22Rv1 (cell line): Measurements from ENCODE around the gene JARID2.

Experiments
- CTCF ChIP-seq: fragments of 450-650 bp; IDR thresholded peaks from 2 replicates; pipeline ENCODE4 v1.5.1; 2017; ENCODE audit warnings: mild to moderate bottlenecking
- ZFX ChIP-seq: fragments of 450-650 bp; IDR thresholded peaks from 2 replicates; pipeline ENCODE4 v1.6.1; 2017; ENCODE audit warnings: antibody characterized with exemption, borderline replicate concordance

DNA sequence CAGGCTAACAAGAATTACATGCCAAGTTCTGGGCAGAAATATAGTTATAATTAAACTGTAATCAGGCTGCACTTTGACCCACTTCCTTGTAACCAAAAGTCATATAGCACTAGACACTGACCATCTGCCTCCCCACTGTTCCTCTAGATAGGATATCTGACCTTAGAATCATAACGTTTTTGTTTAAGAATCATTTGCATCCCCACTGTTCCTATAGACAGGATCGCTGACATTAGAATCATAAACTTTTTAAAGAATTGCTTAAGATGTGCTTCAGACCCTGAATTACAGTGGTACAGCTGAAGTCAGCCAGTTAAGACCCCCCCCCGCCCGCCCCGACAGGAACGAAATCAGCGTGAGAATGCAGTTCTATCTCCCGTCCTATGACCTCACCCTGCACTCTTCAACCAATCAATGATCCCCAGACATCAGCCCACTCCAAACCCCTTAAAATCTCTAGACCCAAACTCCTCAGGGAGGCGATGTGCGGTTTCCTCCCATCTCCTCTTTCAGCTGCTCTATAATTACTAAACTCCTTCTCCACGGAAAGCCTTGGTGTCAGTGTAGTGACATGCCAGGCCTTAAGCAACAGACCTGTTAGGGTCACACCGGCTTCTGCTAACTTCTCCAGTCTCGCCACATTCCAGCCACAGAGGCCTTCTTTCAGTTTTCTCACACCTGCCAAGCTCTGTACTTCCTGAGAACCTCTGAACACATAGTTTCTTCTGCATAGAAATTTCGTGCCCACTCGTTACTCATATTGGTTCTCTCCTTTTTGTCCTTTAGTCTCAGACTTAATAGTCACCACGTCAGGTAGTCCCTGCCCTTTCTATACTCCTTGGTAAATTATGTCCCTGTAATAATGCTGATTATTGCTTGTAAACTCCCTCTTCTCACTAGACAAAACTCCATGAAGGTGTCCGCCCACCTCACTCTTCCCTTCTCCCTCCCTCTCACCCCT is 323.4 kb downstream of the JARID2 start:
- TF ChIP-seq CTCF, result no peak
- no peak for TF ChIP-seq ZFX
